Activated naive CD8-positive, alpha-beta T cell treated with anti-CD3 and anti-CD28 coated beads, Interleukin-2, amount 50 U/mL, for 24 hours (primary cell): ENCODE data around the gene TGFBR3L.
"Not testable (repeated sequence)": the region's sequence is repeated elsewhere in the genome, so short reads cannot be mapped to it uniquely, and the experiment has no call there.

Experiments
- ATAC-seq: fragments of 150-1000 bp; cut with Tn5 transposase; one replicate; pipeline ENCODE4 v1.10.0; 2021
- DNase-seq: peaks from one replicate; pipeline ENCODE4 v3.0.0; 2021
- H3K27ac Mint-ChIP-seq: one replicate; pipeline ENCODE4 v1.8.0; 2021; ENCODE audit warnings: mild to moderate bottlenecking, mixed read lengths
- H3K27me3 Mint-ChIP-seq: one replicate; pipeline ENCODE4 v1.8.0; 2021; ENCODE audit warnings: mixed read lengths
- H3K36me3 Mint-ChIP-seq: one replicate; pipeline ENCODE4 v1.8.0; 2021; ENCODE audit warnings: low read depth, mixed read lengths
- H3K4me1 Mint-ChIP-seq: one replicate; pipeline ENCODE4 v1.8.0; 2021; ENCODE audit warnings: mixed read lengths
- H3K4me3 Mint-ChIP-seq: one replicate; pipeline ENCODE4 v1.8.0; 2021; ENCODE audit warnings: mild to moderate bottlenecking, moderate library complexity, mixed read lengths
- H3K9me3 Mint-ChIP-seq: one replicate; pipeline ENCODE4 v1.8.0; 2021; ENCODE audit warnings: mixed read lengths

TGFBR3L gene

GRCh38 chr19:7953576-7953975, 38.9 kb downstream of the TGFBR3L start:
- H3K27ac Mint-ChIP-seq: no peak overlapping the region
- H3K4me3 Mint-ChIP-seq: no peak overlapping the region
- no peaks in the 10 kb centered on the region for H3K27me3 Mint-ChIP-seq
- no peak for ATAC-seq
- DNase-seq: no peak
- H3K9me3 Mint-ChIP-seq: no peaks in the 10 kb centered on the region
- no peaks in the 10 kb centered on the region for H3K36me3 Mint-ChIP-seq
- H3K4me1 Mint-ChIP-seq: peaks cover 3% of the 10 kb centered on the region

- Mint-ChIP-seq H3K4me1 (peaks cover 9% of the 10 kb centered on the region), H3K27ac (no peak overlapping the region), H3K4me3 (no peak overlapping the region), H3K36me3 (no peaks in the 10 kb centered on the region), H3K27me3 (no peaks in the 10 kb centered on the region), H3K9me3 (no peaks in the 10 kb centered on the region)
- no peak for DNase-seq
- ATAC-seq: no peak
Measured at GRCh38 chr19:7955696-7956095, 41.1 kb downstream of the TGFBR3L start.

GRCh38 chr19:7959211-7959610, 44.6 kb downstream of the TGFBR3L start:
- Mint-ChIP-seq H3K36me3 (peaks cover 8% of the 10 kb centered on the region), H3K9me3 (no peaks in the 10 kb centered on the region), H3K4me1 (peaks cover 9% of the 10 kb centered on the region), H3K27me3 (no peaks in the 10 kb centered on the region), H3K27ac (no peak overlapping the region), H3K4me3 (no peak overlapping the region)
- ATAC-seq: no peak
- DNase-seq: no peak

GRCh38 chr19:7961082-7961481, 46.5 kb downstream of the TGFBR3L start:
- H3K9me3 Mint-ChIP-seq, H3K27ac Mint-ChIP-seq, H3K4me1 Mint-ChIP-seq, DNase-seq, ATAC-seq, H3K4me3 Mint-ChIP-seq, H3K27me3 Mint-ChIP-seq: not testable (repeated sequence)
- H3K36me3 Mint-ChIP-seq: peaks cover 12% of the 10 kb centered on the region

GRCh38 chr19:7961920-7962626, 47.4 kb downstream of the TGFBR3L start:
- no peak for DNase-seq
- Mint-ChIP-seq H3K36me3 (peaks cover 17% of the 10 kb centered on the region), H3K4me1 (peaks cover 9% of the 10 kb centered on the region), H3K27ac (no peak overlapping the region), H3K9me3 (no peaks in the 10 kb centered on the region), H3K27me3 (no peaks in the 10 kb centered on the region), H3K4me3 (no peak overlapping the region)
- ATAC-seq: no peak

- Mint-ChIP-seq H3K9me3 (no peaks in the 10 kb centered on the region), H3K4me3 (no peak overlapping the region), H3K27me3 (no peaks in the 10 kb centered on the region), H3K4me1 (peaks cover 9% of the 10 kb centered on the region), H3K27ac (no peak overlapping the region), H3K36me3 (peaks cover 24% of the 10 kb centered on the region)
- ATAC-seq (no peak), DNase-seq (no peak)
Measured at GRCh38 chr19:7962644-7963268, 48.1 kb downstream of the TGFBR3L start.

- Mint-ChIP-seq H3K36me3 (peaks cover 24% of the 10 kb centered on the region), H3K27me3 (no peaks in the 10 kb centered on the region), H3K27ac (no peak overlapping the region), H3K4me1 (peaks cover 6% of the 10 kb centered on the region), H3K4me3 (no peak overlapping the region), H3K9me3 (no peaks in the 10 kb centered on the region)
- ATAC-seq (no peak), DNase-seq (no peak)
Measured at GRCh38 chr19:7963566-7963965, 48.9 kb downstream of the TGFBR3L start.

- Mint-ChIP-seq H3K27ac (peak overlapping the region; percentile 12), H3K36me3 (peaks cover 26% of the 10 kb centered on the region), H3K9me3 (no peaks in the 10 kb centered on the region), H3K4me3 (no peak overlapping the region), H3K4me1 (no peaks in the 10 kb centered on the region), H3K27me3 (no peaks in the 10 kb centered on the region)
- no peak for ATAC-seq
- no peak for DNase-seq
Measured at GRCh38 chr19:7965259-7965841, 50.7 kb downstream of the TGFBR3L start.

GRCh38 chr19:7965921-7966665, 51.5 kb downstream of the TGFBR3L start:
- Mint-ChIP-seq H3K4me3 (no peak overlapping the region), H3K27me3 (no peaks in the 10 kb centered on the region), H3K9me3 (no peaks in the 10 kb centered on the region), H3K27ac (no peak overlapping the region), H3K36me3 (peaks cover 26% of the 10 kb centered on the region), H3K4me1 (no peaks in the 10 kb centered on the region)
- DNase-seq (no peak), ATAC-seq (no peak)

- H3K4me3 Mint-ChIP-seq: no peak overlapping the region
- DNase-seq: no peak
- H3K4me1 Mint-ChIP-seq: no peaks in the 10 kb centered on the region
- H3K27me3 Mint-ChIP-seq: no peaks in the 10 kb centered on the region
- no peak for ATAC-seq
- H3K36me3 Mint-ChIP-seq: peaks cover 20% of the 10 kb centered on the region
- no peaks in the 10 kb centered on the region for H3K9me3 Mint-ChIP-seq
- H3K27ac Mint-ChIP-seq: no peak overlapping the region
Measured at GRCh38 chr19:7968008-7968795, 53.6 kb downstream of the TGFBR3L start.
